Natural killer cell (primary cell): ENCODE measurements around the gene TAF12. TPM values are rescaled to one million over a fixed set of nuclear protein-coding genes. Genes with fewer than 3 reads are reported as not detected.
A peak's percentile ranks its signal among the peaks of the same experiment; 100 is the strongest.
"Not testable (repeated sequence)": the region's sequence is repeated elsewhere in the genome, so short reads cannot be mapped to it uniquely, and the experiment has no call there.

ENCODE experiments used
- ATAC-seq, 3 donors: fragments of 150-1000 bp in 2 of 3; fragments of 200-7000 bp in 1 of 3; cut with Tn5 transposase; 1 replicate in 1 of 3; 2 replicates in 2 of 3; pipeline ENCODE4 v1.10.0; 2021; ENCODE audit warnings: mild to moderate bottlenecking in 2 of 3, moderate library complexity in 2 of 3
- DNase-seq, 2 donors: peaks; one replicate each; pipeline versions ENCODE4 v3.0.0 to v3.0.0-alpha.2; 2013 to 2021; ENCODE audit warnings: mixed read lengths in 1 of 2
- H3K27ac ChIP-seq: one replicate; pipeline ENCODE4 v1.5.1; 2013; ENCODE audit warnings: mild to moderate bottlenecking, low read length
- H3K27me3 ChIP-seq: one replicate; pipeline ENCODE4 v1.6.1; 2013; ENCODE audit warnings: low read length; ENCODE audit not compliant: control insufficient read depth, insufficient read depth
- H3K36me3 ChIP-seq: one replicate; pipeline ENCODE4 v1.6.1; 2013; ENCODE audit warnings: low read length; ENCODE audit not compliant: control insufficient read depth, insufficient read depth
- H3K4me1 ChIP-seq: one replicate; pipeline ENCODE4 v1.6.1; 2013; ENCODE audit warnings: low read length; ENCODE audit not compliant: control insufficient read depth, insufficient read depth
- H3K4me3 ChIP-seq: one replicate; pipeline ENCODE4 v1.5.1; 2013; ENCODE audit warnings: low read length
- H3K9me3 ChIP-seq: one replicate; pipeline ENCODE4 v1.6.1; 2013; ENCODE audit warnings: low read length; ENCODE audit not compliant: control insufficient read depth, insufficient read depth
- H3K27ac Mint-ChIP-seq, 2 donors: one replicate each; pipeline ENCODE4 v1.8.0; 2022; ENCODE audit warnings: mild to moderate bottlenecking in 2 of 2, mixed read lengths in 2 of 2, moderate library complexity in 1 of 2
- H3K27me3 Mint-ChIP-seq, 2 donors: one replicate each; pipeline ENCODE4 v1.8.0; 2022; ENCODE audit warnings: low read depth in 2 of 2, mixed read lengths in 2 of 2
- H3K36me3 Mint-ChIP-seq: one replicate; pipeline ENCODE4 v1.8.0; 2022; ENCODE audit warnings: mixed read lengths
- H3K4me1 Mint-ChIP-seq, 2 donors: one replicate each; pipeline ENCODE4 v1.8.0; 2022; ENCODE audit warnings: mixed read lengths in 2 of 2
- H3K4me3 Mint-ChIP-seq: one replicate; pipeline ENCODE4 v1.8.0; 2022; ENCODE audit warnings: mild to moderate bottlenecking, moderate library complexity, mixed read lengths
- H3K9me3 Mint-ChIP-seq, 2 donors: one replicate each; pipeline ENCODE4 v1.8.0; 2022; ENCODE audit warnings: mixed read lengths in 2 of 2
- CTCF ChIP-seq: fragments of 200-600 bp; IDR thresholded peaks from one replicate; pipeline ENCODE4 v1.8.0; 2022; ENCODE audit warnings: antibody characterized with exemption
- WGBS: methylation state at CpG from one replicate; pipeline ENCODE4 v1.1.7; 2013; ENCODE audit warnings: missing lambda C conversion rate; ENCODE audit not compliant: insufficient coverage; 5-methylcytosine and 5-hydroxymethylcytosine counted together
- intact Hi-C: fragments of 100-400 bp; cut with micrococcal nuclease; formaldehyde crosslinking; loops from one replicate; pipeline ENCODE4 v1.14.2; 2022
- total RNA-seq, 4 donors: library from RNA; stranded (reverse); fragments of 120-200 nt in 1 of 4; gene quantifications; one replicate each; pipeline versions ENCODE4 v1.2.3 to v1.2.4, GENCODE V29; 2013 to 2022

The TAF12 gene
- total RNA-seq, 3 donors from 2014 or later (not counting 1 experiment from before 2014, with no cell fraction given) = 17.9 to 23.8 (median 23.1) TPM

- Histone ChIP-seq H3K9me3 (no peaks in the 10 kb centered on the region), H3K27me3 (no peaks in the 10 kb centered on the region), H3K27ac (no peak overlapping the region), H3K4me1 (peaks cover 17% of the 10 kb centered on the region), H3K4me3 (no peak overlapping the region), H3K36me3 (peaks cover 42% of the 10 kb centered on the region)
- intact Hi-C loops = no loop called here
- ATAC-seq (no peak), DNase-seq (peak in 1 of 2 donors; percentile 19)
- Mint-ChIP-seq H3K27me3 (no peaks in the 10 kb centered on the region), H3K27ac (peak overlapping the region; percentile 62), H3K4me3 (no peak overlapping the region), H3K36me3 (peaks cover 16% of the 10 kb centered on the region), H3K9me3 (no peaks in the 10 kb centered on the region), H3K4me1 (peaks cover 29 to 33% of the 10 kb centered on the region in 2 donors)
- WGBS = 87% methylated on average over 1 of the region's 1 CpG
- TF ChIP-seq CTCF = no peak
Measured at GRCh38 chr1:28577052-28577678, 65.7 kb downstream of the TAF12 start.

DNA sequence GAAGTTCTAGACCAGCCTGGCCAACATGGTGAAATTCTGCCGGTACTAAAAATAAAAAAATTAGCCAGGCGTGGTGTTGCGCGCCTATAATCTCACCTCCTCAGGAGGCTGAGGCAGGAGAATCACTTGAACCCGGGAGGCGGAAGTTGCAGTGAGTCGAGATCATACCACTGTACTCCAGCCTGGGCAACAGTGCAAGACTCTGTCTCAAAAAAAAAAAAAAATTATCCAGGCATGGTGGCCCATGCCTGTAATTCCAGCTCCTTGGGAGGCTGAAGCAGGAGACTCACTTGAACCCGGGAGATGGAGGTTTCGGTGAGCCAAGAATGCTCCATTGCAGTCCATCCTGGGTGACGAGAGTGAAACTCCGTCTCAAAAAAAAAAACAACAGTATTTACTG is 69.3 kb downstream of the TAF12 start:
- no peak for TF ChIP-seq CTCF
- no peak for DNase-seq
- WGBS = 95% methylated on average over 11 of the region's 11 CpGs
- no peak for ATAC-seq
- intact Hi-C loops = no loop called here
- Mint-ChIP-seq H3K36me3 (peaks cover 15% of the 10 kb centered on the region), H3K4me3 (no peak overlapping the region), H3K27me3 (no peaks in the 10 kb centered on the region), H3K4me1 (peaks cover 2 to 3% of the 10 kb centered on the region in 2 donors), H3K27ac (no peak overlapping the region), H3K9me3 (no peaks in the 10 kb centered on the region)
- peaks cover 45% of the 10 kb centered on the region for H3K36me3 ChIP-seq
- H3K4me1 ChIP-seq = no peaks in the 10 kb centered on the region
- no peak overlapping the region for H3K4me3 ChIP-seq
- no peaks in the 10 kb centered on the region for H3K27me3 ChIP-seq
- no peak overlapping the region for H3K27ac ChIP-seq
- no peaks in the 10 kb centered on the region for H3K9me3 ChIP-seq

- H3K9me3 ChIP-seq, H3K27me3 ChIP-seq, H3K4me1 Mint-ChIP-seq, H3K4me3 ChIP-seq, ATAC-seq, H3K4me3 Mint-ChIP-seq, DNase-seq, H3K9me3 Mint-ChIP-seq, H3K36me3 Mint-ChIP-seq, H3K27me3 Mint-ChIP-seq, H3K27ac Mint-ChIP-seq, intact Hi-C loops, H3K27ac ChIP-seq, H3K4me1 ChIP-seq: not testable (repeated sequence)
- 92% methylated on average over 10 of the region's 12 CpGs for WGBS
- peaks cover 45% of the 10 kb centered on the region for H3K36me3 ChIP-seq
Measured at GRCh38 chr1:28572891-28573290, 70.0 kb downstream of the TAF12 start.

- Mint-ChIP-seq H3K9me3 (no peaks in the 10 kb centered on the region), H3K36me3 (peaks cover 6% of the 10 kb centered on the region), H3K4me1 (no peaks in the 10 kb centered on the region), H3K27ac (no peak overlapping the region), H3K4me3 (no peak overlapping the region), H3K27me3 (no peaks in the 10 kb centered on the region)
- DNase-seq (no peak), ATAC-seq (no peak)
- intact Hi-C loops = no loop called here
- Histone ChIP-seq H3K4me3 (no peak overlapping the region), H3K36me3 (peaks cover 44% of the 10 kb centered on the region), H3K9me3 (no peaks in the 10 kb centered on the region), H3K27me3 (no peaks in the 10 kb centered on the region), H3K27ac (no peak overlapping the region), H3K4me1 (no peaks in the 10 kb centered on the region)
- no peak for TF ChIP-seq CTCF
- WGBS = 99% methylated on average over 4 of the region's 4 CpGs
Measured at GRCh38 chr1:28571911-28572310, 71.0 kb downstream of the TAF12 start.
